HG03460 (cell line): ENCODE data around the gene SFXN1.
A peak's percentile ranks its signal among the peaks of the same experiment; 100 is the strongest.

Source experiments
- ATAC-seq: cut with Tn5 transposase; IDR thresholded peaks from one replicate; pipeline ENCODE4 v1.9.1; 2021; ENCODE audit not compliant: unreplicated experiment

The SFXN1 gene

GRCh38 chr5:175465282-175465681, 13.1 kb upstream of the SFXN1 start:
- no peak for ATAC-seq

- ATAC-seq = no peak
These were observed 11.6 kb upstream of the SFXN1 start for GRCh38 chr5:175466700-175467318.

GRCh38 chr5:175467983-175468690, 10.2 kb upstream of the SFXN1 start:
- no peak for ATAC-seq

- ATAC-seq = no peak
These were observed 9.5 kb upstream of the SFXN1 start for GRCh38 chr5:175468892-175469291.

GRCh38 chr5:175469916-175470315, 8.4 kb upstream of the SFXN1 start:
- no peak for ATAC-seq

- no peak for ATAC-seq
These were observed 7.6 kb upstream of the SFXN1 start for GRCh38 chr5:175470781-175471180.

- ATAC-seq = no peak
These were observed 7.2 kb upstream of the SFXN1 start for GRCh38 chr5:175471196-175471595.

GRCh38 chr5:175471628-175472027, 6.7 kb upstream of the SFXN1 start:
- peak; percentile 57 for ATAC-seq

GRCh38 chr5:175472378-175472777, 6.0 kb upstream of the SFXN1 start:
- no peak for ATAC-seq

GRCh38 chr5:175475248-175475647, 3.1 kb upstream of the SFXN1 start:
- ATAC-seq = no peak

GRCh38 chr5:175477440-175477839, 920 bp upstream of the SFXN1 start:
- no peak for ATAC-seq

GRCh38 chr5:175478008-175478383, 364 bp upstream of the SFXN1 start:
- no peak for ATAC-seq

- peak; percentile 16 for ATAC-seq
These were observed 943 bp downstream of the SFXN1 start for GRCh38 chr5:175479125-175479881.

GRCh38 chr5:175483337-175483736, 5.0 kb downstream of the SFXN1 start:
- ATAC-seq = no peak

GRCh38 chr5:175484322-175484721, 6.0 kb downstream of the SFXN1 start:
- ATAC-seq = no peak

GRCh38 chr5:175484829-175485228, 6.5 kb downstream of the SFXN1 start:
- ATAC-seq = no peak

GRCh38 chr5:175485631-175486030, 7.3 kb downstream of the SFXN1 start:
- ATAC-seq = no peak

GRCh38 chr5:175487514-175488222, 9.3 kb downstream of the SFXN1 start:
- no peak for ATAC-seq

GRCh38 chr5:175489693-175490443, 11.5 kb downstream of the SFXN1 start:
- ATAC-seq = no peak

GRCh38 chr5:175491223-175491622, 12.9 kb downstream of the SFXN1 start:
- no peak for ATAC-seq

- ATAC-seq = no peak
These were observed 14.9 kb downstream of the SFXN1 start for GRCh38 chr5:175493260-175493659.
